ENCODE measurements around the gene MET.
"Not testable (repeated sequence)": the region's sequence is repeated elsewhere in the genome, so short reads cannot be mapped to it uniquely, and the experiment has no call there.

- not testable (repeated sequence) for TF ChIP-seq CTCF (tag by site-specific recombination; IDR thresholded peaks at IDR 0.05); YY1 (tag by site-specific recombination; IDR thresholded peaks at IDR 0.05); MYNN (tag by site-specific recombination; IDR thresholded peaks at IDR 0.05; ENCODE audit: borderline replicate concordance)
Measured at GRCh38 chr7:116638592-116638991, 33.4 kb upstream of the MET start.

All from HEK293 (cell line).